WERI-Rb-1 (cell line): Measurements from ENCODE around the gene CD59.
A peak's percentile ranks its signal among the peaks of the same experiment; 100 is the strongest.

ENCODE experiments used
- DNase-seq: peaks from one replicate; pipeline ENCODE4 v3.0.0-alpha.2; 2020
- H3K27ac ChIP-seq: fragments of 250-450 bp; sonication (Bioruptor Pico); 2 replicates; pipeline ENCODE4 v1.5.1; 2020; ENCODE audit warnings: mild to moderate bottlenecking, moderate library complexity
- H3K27me3 ChIP-seq: fragments of 250-450 bp; sonication (Bioruptor Pico); 2 replicates; pipeline ENCODE4 v1.5.1; 2021; ENCODE audit warnings: mild to moderate bottlenecking, low read depth, moderate library complexity; ENCODE audit not compliant: insufficient read depth, severe bottlenecking
- H3K36me3 ChIP-seq: fragments of 250-450 bp; sonication (Bioruptor Pico); 2 replicates; pipeline ENCODE4 v1.5.1; 2020; ENCODE audit warnings: mild to moderate bottlenecking, moderate library complexity
- H3K4me3 ChIP-seq: 2 replicates; pipeline ENCODE4 v1.5.1; 2011; ENCODE audit warnings: low read depth, mild to moderate bottlenecking, control low read depth, low read length
- H3K9me3 ChIP-seq: fragments of 250-450 bp; sonication (Bioruptor Pico); 2 replicates; pipeline ENCODE4 v1.5.1; 2021; ENCODE audit warnings: mild to moderate bottlenecking, moderate library complexity; ENCODE audit not compliant: severe bottlenecking
- CTCF ChIP-seq: IDR thresholded peaks from 2 replicates; pipeline ENCODE4 v1.5.1; 2011; ENCODE audit warnings: low read depth, mild to moderate bottlenecking, control low read depth, inconsistent platforms, low read length

Gene CD59

GRCh38 chr11:33736148-33736812 is at the start of gene CD59:
Gene CD59, minus strand, starts transcription at chr11:33736423. Its CDS starts 13,978 bp downstream, at chr11:33722445.
- peaks cover 3% of the 10 kb centered on the region; the same call in 1 of the 2 replicates for H3K36me3 ChIP-seq
- peak within 1 kb of the TSS; percentile 89 for H3K4me3 ChIP-seq
- peak within 1 kb of the TSS; percentile 66 for H3K27ac ChIP-seq
- DNase-seq, result peak; percentile 96
- no peaks in the 10 kb centered on the region for H3K9me3 ChIP-seq
- no peak for TF ChIP-seq CTCF
- H3K27me3 ChIP-seq, result no peaks in the 10 kb centered on the region

- Histone ChIP-seq H3K27ac (no peak overlapping the region), H3K4me3 (no peak overlapping the region), H3K27me3 (no peaks in the 10 kb centered on the region), H3K36me3 (no peaks in the 10 kb centered on the region), H3K9me3 (no peaks in the 10 kb centered on the region)
- TF ChIP-seq CTCF, result no peak
- no peak for DNase-seq
Observed at GRCh38 chr11:33785609-33786008, 49.4 kb upstream of the CD59 start.

- Histone ChIP-seq H3K36me3 (no peaks in the 10 kb centered on the region), H3K27ac (no peak overlapping the region), H3K4me3 (no peak overlapping the region), H3K9me3 (no peaks in the 10 kb centered on the region), H3K27me3 (no peaks in the 10 kb centered on the region)
- no peak for DNase-seq
- no peak for TF ChIP-seq CTCF
Observed at GRCh38 chr11:33779849-33780528, 43.8 kb upstream of the CD59 start.

GRCh38 chr11:33778675-33779074 is 42.5 kb upstream of the CD59 start:
- H3K36me3 ChIP-seq, result no peaks in the 10 kb centered on the region
- no peaks in the 10 kb centered on the region for H3K27me3 ChIP-seq
- peak overlapping the region; percentile 30 for H3K4me3 ChIP-seq
- TF ChIP-seq CTCF, result no peak
- no peaks in the 10 kb centered on the region for H3K9me3 ChIP-seq
- 0 out of 2 replicates have a peak overlapping the region, but pooled peaks have one; percentile 7 for H3K27ac ChIP-seq
- peak; percentile 67 for DNase-seq

GRCh38 chr11:33777906-33778305 is 41.7 kb upstream of the CD59 start:
- TF ChIP-seq CTCF, result no peak
- DNase-seq, result no peak
- H3K27me3 ChIP-seq, result no peaks in the 10 kb centered on the region
- H3K27ac ChIP-seq, result no peak overlapping the region
- H3K4me3 ChIP-seq, result no peak overlapping the region
- no peaks in the 10 kb centered on the region for H3K9me3 ChIP-seq
- no peaks in the 10 kb centered on the region for H3K36me3 ChIP-seq
